Fibroblast of lung (primary cell): ENCODE results near the gene SOAT1. TPM values are rescaled to one million over a fixed set of nuclear protein-coding genes. Genes with fewer than 3 reads are reported as not detected.

Experiments
- DNase-seq, 2 donors: peaks; one replicate each; pipeline versions ENCODE4 v3.0.0 to v3.0.0-alpha.2; 2010; ENCODE audit warnings: low read depth in 2 of 2
- H2AFZ ChIP-seq: 2 replicates; pipeline ENCODE4 v1.5.1; 2012; ENCODE audit warnings: low read length, control low read depth, inconsistent platforms
- H3K27ac ChIP-seq: 2 replicates; pipeline ENCODE4 v1.5.1; 2011; ENCODE audit warnings: low read length, control low read depth; ENCODE audit not compliant: insufficient read depth
- H3K27me3 ChIP-seq: 2 replicates; pipeline ENCODE4 v1.5.1; 2011; ENCODE audit warnings: mild to moderate bottlenecking, low read length; ENCODE audit not compliant: control insufficient read depth, insufficient read depth
- H3K36me3 ChIP-seq: 2 replicates; pipeline ENCODE4 v1.5.1; 2011; ENCODE audit warnings: low read length; ENCODE audit not compliant: control insufficient read depth, insufficient read depth
- H3K4me1 ChIP-seq: 2 replicates; pipeline ENCODE4 v1.5.1; 2011; ENCODE audit warnings: low read length; ENCODE audit not compliant: control insufficient read depth, insufficient read depth; ENCODE audit errors: extremely low read depth
- H3K4me2 ChIP-seq: 2 replicates; pipeline ENCODE4 v1.5.1; 2011; ENCODE audit warnings: low read length, control low read depth; ENCODE audit not compliant: insufficient read depth; ENCODE audit errors: extremely low read depth
- H3K4me3 ChIP-seq, 4 experiments: fragments of 200-600 bp in 1 of 4; sonication (generic) in 1 of 4; replicated peaks in 1 of 4; 2 replicates each; pipeline ENCODE4 v1.5.1; 2011 to 2016; ENCODE audit warnings: low read length in 4 of 4, low read depth in 3 of 4, mild to moderate bottlenecking in 3 of 4, control low read depth in 2 of 4, inconsistent platforms in 1 of 4, mixed read lengths in 1 of 4; ENCODE audit not compliant: insufficient read depth in 1 of 4; ENCODE audit errors: control extremely low read depth in 1 of 4
- H3K79me2 ChIP-seq: 2 replicates; pipeline ENCODE4 v1.5.1; 2012; ENCODE audit warnings: mild to moderate bottlenecking, low read length, inconsistent platforms; ENCODE audit not compliant: control insufficient read depth, insufficient read depth
- H3K9ac ChIP-seq: 2 replicates; pipeline ENCODE4 v1.5.1; 2011; ENCODE audit warnings: mild to moderate bottlenecking, low read length, control low read depth; ENCODE audit not compliant: insufficient read depth
- H3K9me3 ChIP-seq: 2 replicates; pipeline ENCODE4 v1.5.1; 2012; ENCODE audit warnings: low read depth, low read length; ENCODE audit not compliant: control insufficient read depth, insufficient read depth
- H4K20me1 ChIP-seq: 2 replicates; pipeline ENCODE4 v1.5.1; 2011; ENCODE audit warnings: low read length; ENCODE audit not compliant: control insufficient read depth, insufficient read depth; ENCODE audit errors: extremely low read depth
- EZH2 ChIP-seq: IDR thresholded peaks from 2 replicates; pipeline ENCODE4 v1.5.1; 2012; ENCODE audit warnings: low read length, control low read depth, mild to moderate bottlenecking; ENCODE audit errors: missing control alignments
- polyA plus RNA-seq, 2 donors: library from polyadenylated mRNA; depleted of rRNA in 1 of 2; stranded (reverse) in 1 of 2; unstranded in 1 of 2; fragments of >200 nt; gene quantifications; 2 replicates each; pipeline ENCODE4 v1.2.1, GENCODE V29; 2011 to 2012; ENCODE audit warnings: missing spikeins in 1 of 2
- total RNA-seq: library from RNA; depleted of rRNA; stranded (reverse); fragments of >200 nt; gene quantifications from 2 replicates; pipeline ENCODE4 v1.2.1, GENCODE V29; 2014
- TF ChIP-seq, protein P1 (sequence below), 2 donors: IDR thresholded peaks in 1 of 2; conservative IDR thresholded peaks in 1 of 2; 1 replicate in 1 of 2; 2 replicates in 1 of 2; pipeline ENCODE4 v1.5.1; 2011 to 2012; ENCODE audit warnings: low read length in 2 of 2, control low read depth in 1 of 2, inconsistent platforms in 1 of 2, low read depth in 1 of 2, mild to moderate bottlenecking in 1 of 2

Gene SOAT1
- total and polyA plus RNA-seq, 2 donors (not counting 1 experiment from before 2014, with no cell fraction given), result 50.5 to 64.1 TPM

DNA sequence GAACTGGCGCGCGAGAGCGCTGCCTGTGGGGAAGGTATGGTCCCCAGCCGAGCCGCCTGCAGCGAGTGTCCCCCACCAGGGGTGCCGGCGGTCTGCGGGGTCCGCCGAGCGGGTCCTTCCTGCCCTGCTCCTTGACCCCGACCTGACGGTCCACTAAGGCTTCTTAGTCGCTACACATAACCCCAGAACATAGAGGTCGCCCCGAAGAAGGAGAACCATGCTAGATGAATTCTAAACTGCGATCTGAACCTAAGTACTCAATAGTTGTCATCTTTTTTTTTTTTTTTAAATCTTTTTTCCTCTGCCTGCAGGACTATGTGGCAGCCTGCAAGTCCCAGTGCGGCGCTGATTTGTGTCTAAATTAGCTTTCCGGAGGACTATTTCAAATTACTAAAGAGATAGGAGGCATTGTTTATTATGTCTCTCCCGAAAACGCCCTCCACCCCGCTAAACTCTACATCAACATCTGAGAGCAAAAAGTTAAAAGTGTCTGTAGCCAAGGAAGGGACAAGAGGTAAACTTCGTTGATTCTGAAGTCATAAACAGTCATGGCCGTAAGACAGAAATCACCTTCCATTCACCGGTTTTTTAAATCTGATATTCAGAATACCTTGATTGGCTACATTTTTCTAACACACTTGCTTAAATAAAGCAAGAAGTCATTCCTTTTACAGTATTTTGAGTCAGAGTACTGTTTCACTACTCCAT, 72.7 kb downstream of the SOAT1 start:
- no peaks in the 10 kb centered on the region for H4K20me1 ChIP-seq
- no peak for TF ChIP-seq EZH2
- TF ChIP-seq, protein P1, sequence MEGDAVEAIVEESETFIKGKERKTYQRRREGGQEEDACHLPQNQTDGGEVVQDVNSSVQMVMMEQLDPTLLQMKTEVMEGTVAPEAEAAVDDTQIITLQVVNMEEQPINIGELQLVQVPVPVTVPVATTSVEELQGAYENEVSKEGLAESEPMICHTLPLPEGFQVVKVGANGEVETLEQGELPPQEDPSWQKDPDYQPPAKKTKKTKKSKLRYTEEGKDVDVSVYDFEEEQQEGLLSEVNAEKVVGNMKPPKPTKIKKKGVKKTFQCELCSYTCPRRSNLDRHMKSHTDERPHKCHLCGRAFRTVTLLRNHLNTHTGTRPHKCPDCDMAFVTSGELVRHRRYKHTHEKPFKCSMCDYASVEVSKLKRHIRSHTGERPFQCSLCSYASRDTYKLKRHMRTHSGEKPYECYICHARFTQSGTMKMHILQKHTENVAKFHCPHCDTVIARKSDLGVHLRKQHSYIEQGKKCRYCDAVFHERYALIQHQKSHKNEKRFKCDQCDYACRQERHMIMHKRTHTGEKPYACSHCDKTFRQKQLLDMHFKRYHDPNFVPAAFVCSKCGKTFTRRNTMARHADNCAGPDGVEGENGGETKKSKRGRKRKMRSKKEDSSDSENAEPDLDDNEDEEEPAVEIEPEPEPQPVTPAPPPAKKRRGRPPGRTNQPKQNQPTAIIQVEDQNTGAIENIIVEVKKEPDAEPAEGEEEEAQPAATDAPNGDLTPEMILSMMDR (conservative IDR thresholded peaks at IDR 0.05 in 1 of 2, IDR thresholded peaks at IDR 0.05 in 1 of 2; ENCODE audit: low read depth in 1 of 2, low read length in 2 of 2), result no peak
- H3K27ac ChIP-seq, result peak overlapping the region; percentile 97

DNA sequence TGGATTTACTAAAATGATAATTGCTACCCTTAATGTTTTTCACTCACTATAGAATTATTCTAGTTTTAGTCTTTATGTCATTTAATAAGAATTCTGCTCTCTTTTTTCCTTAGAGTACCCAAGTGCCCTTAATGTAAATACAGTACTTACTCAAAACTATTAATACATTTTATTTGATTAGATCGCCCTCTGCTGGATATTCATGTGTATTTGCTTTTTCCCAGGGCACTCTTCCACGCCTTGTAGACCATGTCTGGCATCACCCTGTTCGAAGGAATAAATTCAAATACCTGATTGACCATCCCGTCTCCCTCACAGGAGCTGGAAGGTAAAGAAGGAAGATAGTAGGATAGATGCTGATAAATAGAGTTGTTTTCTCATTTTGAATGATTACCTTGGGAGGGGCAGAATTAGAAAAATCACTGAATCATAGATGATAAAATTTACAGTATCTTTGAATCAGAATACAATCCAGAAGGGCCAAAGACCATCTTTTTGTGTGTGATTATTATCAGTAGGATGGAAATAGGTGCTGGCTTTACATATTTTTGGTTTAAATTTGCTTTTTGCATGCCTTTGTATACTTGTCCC, 76.2 kb downstream of the SOAT1 start:
- no peak overlapping the region for H3K9ac ChIP-seq
- no peaks in the 10 kb centered on the region for H3K27me3 ChIP-seq
- DNase-seq, result peak; percentile 53 to 86
- no peak overlapping the region for H2AFZ ChIP-seq
- no peak overlapping the region for H3K27ac ChIP-seq
- no peak overlapping the region for H3K4me3 ChIP-seq
- no peaks in the 10 kb centered on the region for H3K4me1 ChIP-seq
- no peaks in the 10 kb centered on the region for H3K9me3 ChIP-seq
- H4K20me1 ChIP-seq, result no peaks in the 10 kb centered on the region
- TF ChIP-seq, protein P1 (conservative IDR thresholded peaks at IDR 0.05 in 1 of 2, IDR thresholded peaks at IDR 0.05 in 1 of 2; ENCODE audit: low read depth in 1 of 2, low read length in 2 of 2), result peak; percentile 51 to 59
- no peak for TF ChIP-seq EZH2
- no peak overlapping the region for H3K4me2 ChIP-seq
- no peaks in the 10 kb centered on the region for H3K79me2 ChIP-seq
- H3K36me3 ChIP-seq, result no peaks in the 10 kb centered on the region

More for the DNA sequence above, 72.7 kb downstream of the SOAT1 start:
- H3K36me3 ChIP-seq, result no peaks in the 10 kb centered on the region
- no peaks in the 10 kb centered on the region for H3K9me3 ChIP-seq
- peak overlapping the region; percentile 69 for H3K4me2 ChIP-seq
- peak overlapping the region; percentile 90 for H2AFZ ChIP-seq
- H3K4me1 ChIP-seq, result no peaks in the 10 kb centered on the region
- DNase-seq, result peak in 1 of 2 donors; percentile 17
- H3K9ac ChIP-seq, result peak overlapping the region; percentile 95
- H3K4me3 ChIP-seq, result peak overlapping the region; percentile 29 to 75 (median 54)
- H3K79me2 ChIP-seq, result no peaks in the 10 kb centered on the region
- no peaks in the 10 kb centered on the region for H3K27me3 ChIP-seq

DNA sequence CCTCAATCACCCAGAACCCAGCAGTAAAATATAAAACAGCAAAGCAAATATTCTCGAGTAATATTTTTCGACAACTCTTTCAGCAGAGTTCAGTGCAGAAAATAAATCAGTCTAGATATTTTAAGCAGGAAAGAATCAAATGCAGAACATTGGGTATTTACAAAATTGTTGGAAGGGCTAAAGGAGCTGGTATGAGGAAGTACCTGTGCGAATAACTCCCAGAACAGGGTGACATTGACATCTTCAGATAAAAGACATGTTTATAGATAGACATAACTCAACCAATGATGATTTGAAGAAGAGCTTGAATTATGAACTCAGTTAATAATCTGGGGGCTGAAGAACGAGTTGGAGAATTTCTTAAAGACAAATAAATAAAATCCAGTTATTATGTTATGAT, 78.6 kb downstream of the SOAT1 start:
- no peaks in the 10 kb centered on the region for H4K20me1 ChIP-seq

More for the DNA sequence above, 78.6 kb downstream of the SOAT1 start:
- Histone ChIP-seq H3K4me1 (no peaks in the 10 kb centered on the region), H3K36me3 (no peaks in the 10 kb centered on the region), H3K9me3 (no peaks in the 10 kb centered on the region), H2AFZ (no peak overlapping the region), H3K4me3 (no peak overlapping the region), H3K79me2 (no peaks in the 10 kb centered on the region), H3K9ac (no peak overlapping the region), H3K27ac (no peak overlapping the region), H3K4me2 (no peak overlapping the region), H3K27me3 (no peaks in the 10 kb centered on the region)
- TF ChIP-seq EZH2, result no peak
- TF ChIP-seq, protein P1 (conservative IDR thresholded peaks at IDR 0.05 in 1 of 2, IDR thresholded peaks at IDR 0.05 in 1 of 2; ENCODE audit: low read depth in 1 of 2, low read length in 2 of 2), result no peak
- DNase-seq, result no peak
